Measurements from ENCODE around the gene TTYH3. TPM values are rescaled to one million over a fixed set of nuclear protein-coding genes. Genes with fewer than 3 reads are reported as not detected.
"Not testable (repeated sequence)": the region's sequence is repeated elsewhere in the genome, so short reads cannot be mapped to it uniquely, and the experiment has no call there.

The TTYH3 gene
- total RNA-seq, 4 donors from 2014 or later: 14.0 to 26.3 (median 19.5) TPM

- Histone ChIP-seq H3K27me3 (no peaks in the 10 kb centered on the region), H3K36me3 (no peaks in the 10 kb centered on the region), H3K9me3 (no peaks in the 10 kb centered on the region), H3K27ac (no peak overlapping the region), H3K4me3 (no peak overlapping the region), H3K4me1 (no peaks in the 10 kb centered on the region)
- no peak for DNase-seq (ENCODE audit: low spot score in 2 of 2)
- TF ChIP-seq EP300 (IDR thresholded peaks at IDR 0.05) (no peak), POLR2AphosphoS5 (IDR thresholded peaks at IDR 0.05) (no peak), POLR2A (IDR thresholded peaks at IDR 0.05) (no peak), CTCF (IDR thresholded peaks at IDR 0.05) (no peak)
Observed at GRCh38 chr7:2673934-2674333, 42.1 kb downstream of the TTYH3 start.

- TF ChIP-seq CTCF (IDR thresholded peaks at IDR 0.05): no peak
- TF ChIP-seq EP300 (IDR thresholded peaks at IDR 0.05): no peak
- no peak for TF ChIP-seq POLR2AphosphoS5 (IDR thresholded peaks at IDR 0.05)
- TF ChIP-seq POLR2A (IDR thresholded peaks at IDR 0.05): no peak
- H3K36me3 ChIP-seq: no peaks in the 10 kb centered on the region
- DNase-seq (ENCODE audit: low spot score in 2 of 2): no peak
- no peaks in the 10 kb centered on the region for H3K9me3 ChIP-seq
- peaks cover 4% of the 10 kb centered on the region for H3K27me3 ChIP-seq
- 73% methylated on average over 9 of the region's 9 CpGs for WGBS
- no peaks in the 10 kb centered on the region for H3K4me1 ChIP-seq
- H3K27ac ChIP-seq: no peak overlapping the region
- no peak overlapping the region for H3K4me3 ChIP-seq
Observed at GRCh38 chr7:2675256-2675764, 43.5 kb downstream of the TTYH3 start.

GRCh38 chr7:2676576-2676975 is 44.8 kb downstream of the TTYH3 start:
- not testable (repeated sequence) for H3K9me3 ChIP-seq; DNase-seq (ENCODE audit: low spot score in 2 of 2); H3K27ac ChIP-seq; H3K4me3 ChIP-seq; H3K4me1 ChIP-seq; H3K36me3 ChIP-seq
- peaks cover 15% of the 10 kb centered on the region for H3K27me3 ChIP-seq
- 81% methylated on average over 3 of the region's 8 CpGs for WGBS

- 66% methylated on average over 6 of the region's 15 CpGs for WGBS
- H3K9me3 ChIP-seq; DNase-seq (ENCODE audit: low spot score in 2 of 2); H3K4me1 ChIP-seq; H3K27ac ChIP-seq; H3K36me3 ChIP-seq; H3K4me3 ChIP-seq: not testable (repeated sequence)
- H3K27me3 ChIP-seq: peaks cover 18% of the 10 kb centered on the region
Observed at GRCh38 chr7:2678454-2678853, 46.7 kb downstream of the TTYH3 start.

- H3K36me3 ChIP-seq; H3K4me3 ChIP-seq; H3K27ac ChIP-seq; H3K4me1 ChIP-seq; H3K9me3 ChIP-seq; DNase-seq (ENCODE audit: low spot score in 2 of 2): not testable (repeated sequence)
- H3K27me3 ChIP-seq: peaks cover 18% of the 10 kb centered on the region
- WGBS: 67% methylated on average over 45 of the region's 64 CpGs
Observed at GRCh38 chr7:2679135-2680127, 47.6 kb downstream of the TTYH3 start.

- 83% methylated on average over 11 of the region's 13 CpGs for WGBS
- no peak for TF ChIP-seq POLR2AphosphoS5 (IDR thresholded peaks at IDR 0.05)
- Histone ChIP-seq H3K36me3 (no peaks in the 10 kb centered on the region), H3K27ac (no peak overlapping the region), H3K9me3 (no peaks in the 10 kb centered on the region), H3K27me3 (peaks cover 23% of the 10 kb centered on the region), H3K4me3 (no peak overlapping the region), H3K4me1 (peaks cover 6% of the 10 kb centered on the region)
- no peak for DNase-seq (ENCODE audit: low spot score in 2 of 2)
Observed at GRCh38 chr7:2680256-2680655, 48.5 kb downstream of the TTYH3 start.

GRCh38 chr7:2680792-2681490 is 49.2 kb downstream of the TTYH3 start:
- no peak overlapping the region for H3K27ac ChIP-seq
- TF ChIP-seq POLR2A (IDR thresholded peaks at IDR 0.05) (no peak), CTCF (IDR thresholded peaks at IDR 0.05) (peak; percentile 48 to 61), EP300 (IDR thresholded peaks at IDR 0.05) (no peak), POLR2AphosphoS5 (IDR thresholded peaks at IDR 0.05) (peak in 1 of 3 donors; percentile 24)
- H3K4me3 ChIP-seq: no peak overlapping the region
- 32% methylated on average over 24 of the region's 27 CpGs for WGBS
- H3K27me3 ChIP-seq: peaks cover 30% of the 10 kb centered on the region
- no peaks in the 10 kb centered on the region for H3K36me3 ChIP-seq
- H3K9me3 ChIP-seq: no peaks in the 10 kb centered on the region
- DNase-seq (ENCODE audit: low spot score in 2 of 2): peak; percentile 88 to 90
- H3K4me1 ChIP-seq: peaks cover 6% of the 10 kb centered on the region

Measured in suprapubic skin (tissue), 4 donors.